ENCODE measurements around the gene P3H4. TPM values are rescaled to one million over a fixed set of nuclear protein-coding genes. Genes with fewer than 3 reads are reported as not detected.

P3H4 gene
- polyA plus RNA-seq, 1 donor from 2014 or later = 17.8 TPM

GRCh38 chr17:41825175-41825845 is 13.6 kb upstream of the P3H4 start:
- Histone ChIP-seq H3K9ac (ENCODE audit: low read length) (no peak overlapping the region), H3K27me3 (ENCODE audit: insufficient read depth, low read depth, low read length) (no peaks in the 10 kb centered on the region), H3K4me2 (ENCODE audit: low read length) (no peak overlapping the region), H3K36me3 (ENCODE audit: insufficient read depth, low read length) (no peaks in the 10 kb centered on the region), H4K20me1 (ENCODE audit: insufficient read depth) (no peaks in the 10 kb centered on the region), H2AFZ (ENCODE audit: low read depth, low read length) (no peak overlapping the region), H3K9me2 (ENCODE audit: insufficient read depth, low read length) (no peaks in the 10 kb centered on the region), H3K79me2 (replicated peaks; ENCODE audit: insufficient read depth, low read length) (no peaks in the 10 kb centered on the region), H3K9me3 (ENCODE audit: low read length) (no peaks in the 10 kb centered on the region), H3K4me3 (ENCODE audit: low read length) (no peak overlapping the region), H3F3A (ENCODE audit: insufficient read depth, low read length, poor library complexity, severe bottlenecking) (no peaks in the 10 kb centered on the region), H3K27ac (ENCODE audit: low read length) (no peak overlapping the region)
- TF ChIP-seq REST (IDR thresholded peaks at IDR 0.05; ENCODE audit: borderline replicate concordance) (no peak), RAD21 (conservative IDR thresholded peaks at IDR 0.05) (no peak), TAF1 (IDR thresholded peaks at IDR 0.05; ENCODE audit: low read depth) (no peak), POLR2AphosphoS5 (IDR thresholded peaks at IDR 0.05) (no peak), SMC3 (conservative IDR thresholded peaks at IDR 0.05; ENCODE audit: poor library complexity) (no peak)

- H3K9ac ChIP-seq (ENCODE audit: low read length) = no peak overlapping the region
- H3K4me3 ChIP-seq (ENCODE audit: low read length) = no peak overlapping the region
- H3K9me3 ChIP-seq (ENCODE audit: low read length) = no peaks in the 10 kb centered on the region
- no peaks in the 10 kb centered on the region for H3K79me2 ChIP-seq (replicated peaks; ENCODE audit: insufficient read depth, low read length)
- H3K4me2 ChIP-seq (ENCODE audit: low read length) = no peak overlapping the region
- H3F3A ChIP-seq (ENCODE audit: insufficient read depth, low read length, poor library complexity, severe bottlenecking) = no peaks in the 10 kb centered on the region
- H3K27me3 ChIP-seq (ENCODE audit: insufficient read depth, low read depth, low read length) = no peaks in the 10 kb centered on the region
- no peak overlapping the region for H3K27ac ChIP-seq (ENCODE audit: low read length)
- TF ChIP-seq REST (IDR thresholded peaks at IDR 0.05; ENCODE audit: borderline replicate concordance) (no peak), CTCF (IDR thresholded peaks at IDR 0.05; ENCODE audit: poor library complexity, severe bottlenecking) (no peak), RAD21 (conservative IDR thresholded peaks at IDR 0.05) (no peak), TAF1 (IDR thresholded peaks at IDR 0.05; ENCODE audit: low read depth) (no peak), EP300 (conservative IDR thresholded peaks at IDR 0.05; ENCODE audit: poor library complexity, severe bottlenecking) (no peak), EZH2 (IDR thresholded peaks at IDR 0.05; ENCODE audit: borderline replicate concordance, insufficient read depth, low read length, poor library complexity, severe bottlenecking) (no peak), SMC3 (conservative IDR thresholded peaks at IDR 0.05; ENCODE audit: poor library complexity) (no peak), POLR2AphosphoS5 (IDR thresholded peaks at IDR 0.05) (no peak), MXI1 (conservative IDR thresholded peaks at IDR 0.05; ENCODE audit: poor library complexity, severe bottlenecking) (no peak)
- H3K36me3 ChIP-seq (ENCODE audit: insufficient read depth, low read length) = no peaks in the 10 kb centered on the region
- no peaks in the 10 kb centered on the region for H4K20me1 ChIP-seq (ENCODE audit: insufficient read depth)
- no peaks in the 10 kb centered on the region for H3K9me2 ChIP-seq (ENCODE audit: insufficient read depth, low read length)
- no peak overlapping the region for H2AFZ ChIP-seq (ENCODE audit: low read depth, low read length)
Observed at GRCh38 chr17:41824086-41824485, 12.3 kb upstream of the P3H4 start.
